Limb (tissue), 2 donors: ENCODE results near the gene HINT1.

Experiments used
- DNase-seq, 2 donors: peaks; one replicate each; pipeline ENCODE4 v3.0.0-alpha.2; 2016; ENCODE audit errors: extremely low spot score in 2 of 2

Gene HINT1

GRCh38 chr5:131110256-131110594 is 54.8 kb downstream of the HINT1 start:
- no peak for DNase-seq

GRCh38 chr5:131109540-131110255 is 55.4 kb downstream of the HINT1 start:
- DNase-seq: peak in 1 of 2 donors; percentile 62
